Stimulated activated CD8-positive, alpha-beta memory T cell treated with anti-CD3 and anti-CD28 coated beads, Interleukin-4, amount 100 ng/mL, for 1 hour (primary cell): ENCODE data around the gene PRRX1.

ENCODE experiments used
- DNase-seq, 2 donors: peaks; one replicate each; pipeline ENCODE4 v3.0.0-alpha.2; 2020; ENCODE audit warnings: low read depth in 2 of 2, low spot score in 1 of 2

The PRRX1 gene

GRCh38 chr1:170720661-170721060 is 56.7 kb downstream of the PRRX1 start:
- DNase-seq = no peak

GRCh38 chr1:170721621-170722020 is 57.7 kb downstream of the PRRX1 start:
- no peak for DNase-seq

DNA sequence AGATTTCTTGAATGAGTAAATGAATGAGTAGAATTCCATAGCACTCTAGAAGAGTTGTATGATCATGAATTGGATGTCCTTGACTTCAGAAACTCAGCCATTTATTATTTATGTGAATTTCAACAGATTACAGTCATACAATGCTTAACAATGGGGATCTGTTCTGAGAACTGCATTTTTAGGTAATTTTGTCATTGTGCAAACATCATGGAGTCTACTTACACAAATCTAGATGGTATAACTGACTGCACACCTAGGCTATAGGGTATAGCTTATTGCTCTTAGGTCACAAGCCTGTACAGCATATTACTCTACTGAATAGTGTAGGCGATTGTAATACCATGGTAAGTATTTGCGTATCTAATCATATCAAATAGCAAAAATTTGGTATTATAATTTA is 59.6 kb downstream of the PRRX1 start:
- no peak for DNase-seq

DNA sequence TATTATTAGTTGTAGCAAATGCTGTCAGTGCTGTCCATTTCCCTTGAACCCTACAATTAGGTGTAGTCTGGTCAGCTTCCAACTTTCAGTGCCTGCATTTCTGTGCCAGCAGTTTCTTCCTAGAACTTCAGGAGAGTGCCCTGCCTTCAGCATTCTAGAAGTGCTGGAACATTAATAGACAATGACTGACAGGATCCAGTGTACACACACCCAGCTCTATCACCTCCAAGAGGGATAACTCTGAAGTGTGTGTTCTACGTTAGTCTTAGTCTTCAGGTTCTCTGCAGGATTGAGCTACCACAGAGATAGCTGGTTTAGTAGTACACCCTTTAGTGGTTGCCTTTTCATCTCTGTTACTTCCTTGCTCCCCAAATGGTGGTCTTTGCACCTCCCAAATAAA is 61.4 kb downstream of the PRRX1 start:
- DNase-seq = no peak

DNA sequence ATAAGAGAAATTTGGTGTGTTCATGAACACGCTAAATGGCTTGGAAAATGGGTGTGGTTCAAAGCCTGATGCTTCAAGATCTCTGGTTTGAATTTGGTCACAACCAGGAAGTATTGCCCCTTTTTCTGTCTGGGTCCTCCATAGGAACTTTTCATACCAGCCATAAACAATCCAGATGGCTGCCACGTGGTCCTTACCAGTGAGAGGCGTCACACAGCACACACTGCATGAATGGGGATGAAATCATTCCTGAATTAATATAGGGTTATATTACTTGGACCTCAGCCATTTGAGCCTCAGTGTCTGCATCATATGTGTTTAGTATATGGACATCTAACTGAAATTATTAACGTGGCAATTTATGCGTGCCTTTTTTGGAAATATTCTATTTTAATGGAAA is 64.0 kb downstream of the PRRX1 start:
- DNase-seq = no peak

- DNase-seq = no peak
Measured at GRCh38 chr1:170729225-170730002, 65.5 kb downstream of the PRRX1 start.

GRCh38 chr1:170730014-170730413 is 66.1 kb downstream of the PRRX1 start:
- DNase-seq = no peak

- DNase-seq = no peak
Measured at GRCh38 chr1:170730438-170730837, 66.5 kb downstream of the PRRX1 start.

DNA sequence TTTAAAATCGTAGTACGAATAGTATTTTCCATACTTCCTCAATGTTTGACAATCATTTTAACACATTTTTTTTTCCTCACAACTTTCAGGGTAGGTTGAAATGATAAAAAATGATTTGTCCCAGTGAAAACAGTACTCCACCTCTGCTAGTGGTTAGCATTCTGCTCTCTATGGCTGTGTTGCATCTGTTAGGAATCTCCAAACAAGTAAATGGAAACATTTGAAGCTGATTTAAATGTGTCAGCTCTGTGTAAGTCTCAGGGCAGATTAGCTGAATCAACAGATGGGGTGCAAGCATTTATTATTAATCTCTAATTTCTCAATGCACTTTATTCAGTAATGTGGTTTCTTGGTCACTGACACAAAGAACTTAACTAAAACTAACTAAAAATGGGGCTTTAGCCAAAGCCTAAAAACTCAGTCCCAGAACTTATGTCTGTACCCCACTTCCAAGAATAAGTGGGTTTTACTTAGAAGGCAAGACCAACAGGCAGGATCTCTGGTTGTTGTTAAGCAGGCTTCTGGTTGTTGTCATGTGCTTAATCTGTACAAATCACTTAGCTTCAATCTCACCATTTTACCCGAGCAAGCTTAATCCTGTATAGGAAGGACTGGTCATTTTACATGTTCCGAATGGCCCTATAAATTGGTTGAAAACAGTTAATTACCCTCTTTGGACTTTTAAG is 67.8 kb downstream of the PRRX1 start:
- DNase-seq = no peak

DNA sequence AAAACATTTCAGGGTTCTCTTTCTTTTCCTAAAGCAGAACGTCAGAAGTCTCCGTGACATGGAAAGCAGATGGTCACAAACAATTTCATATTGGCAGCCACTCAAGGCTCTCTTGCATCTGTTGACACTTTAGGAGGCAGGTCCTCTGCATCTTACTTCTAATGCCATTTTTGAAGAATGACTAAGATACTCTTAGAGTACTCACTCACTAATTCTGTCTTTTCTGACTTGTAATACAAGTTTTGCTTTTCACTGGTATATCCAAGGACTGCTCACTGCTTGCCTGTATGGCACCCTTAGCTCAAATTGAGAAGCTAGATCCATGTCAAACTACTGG is 68.3 kb downstream of the PRRX1 start:
- no peak for DNase-seq

- no peak for DNase-seq
Measured at GRCh38 chr1:170734412-170735175, 70.7 kb downstream of the PRRX1 start.

DNA sequence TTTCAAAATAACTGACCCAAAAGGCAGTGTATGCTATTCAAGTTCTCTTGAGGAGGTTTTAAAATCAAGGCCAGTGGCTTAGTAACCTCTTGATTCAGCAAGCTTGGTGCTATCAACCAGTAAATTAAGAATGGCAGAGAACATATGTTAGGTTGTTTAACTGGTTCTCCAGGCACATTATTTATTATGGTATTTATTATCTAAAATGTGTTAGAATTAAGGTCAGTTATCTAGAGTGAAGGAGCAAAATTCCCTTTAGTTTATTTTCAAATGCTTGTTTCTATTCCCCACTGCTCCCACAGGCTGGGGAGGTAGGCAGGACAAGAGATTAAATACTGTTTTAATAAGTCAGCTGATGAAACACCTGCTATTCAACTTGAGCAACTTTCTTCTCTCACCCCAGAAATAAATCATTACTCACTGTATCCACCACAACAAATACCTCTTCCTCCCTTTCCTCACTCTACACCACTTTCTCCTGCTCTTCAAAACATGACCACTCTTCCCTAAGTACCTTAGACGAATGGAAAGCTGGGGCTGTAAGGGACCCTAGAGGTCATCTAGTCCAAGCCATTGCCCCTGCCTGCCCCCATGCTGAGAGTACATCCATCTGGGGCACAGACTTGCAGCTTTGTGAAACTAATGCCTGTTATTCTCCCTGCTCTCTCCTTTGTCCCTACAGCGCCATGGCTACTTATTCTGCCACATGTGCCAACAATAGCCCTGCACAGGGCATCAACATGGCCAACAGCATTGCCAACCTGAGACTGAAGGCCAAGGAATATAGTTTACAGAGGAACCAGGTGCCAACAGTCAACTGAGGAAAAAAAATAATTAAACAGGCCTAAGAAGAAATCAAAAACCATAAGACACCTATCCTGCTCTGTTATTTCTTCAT is 71.7 kb downstream of the PRRX1 start:
- DNase-seq = no peak

DNA sequence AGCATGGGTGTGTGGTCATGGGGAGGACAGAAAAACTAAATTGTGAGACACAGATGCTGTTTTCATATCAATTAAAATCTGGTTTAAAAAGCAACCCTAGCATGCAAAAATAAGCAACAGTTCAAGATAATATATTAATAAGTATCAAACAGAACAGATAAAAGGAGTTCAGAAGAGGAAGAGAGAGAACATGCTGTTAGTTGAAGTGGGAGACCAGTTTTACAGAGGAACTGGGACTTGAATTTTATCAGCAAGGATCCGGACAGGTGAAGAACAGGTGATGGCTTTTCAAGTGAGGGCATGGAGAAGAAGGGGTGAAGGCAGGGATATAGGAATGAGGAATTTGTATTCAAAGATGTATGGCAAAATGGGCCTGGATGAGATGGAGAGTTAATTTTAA is 75.9 kb downstream of the PRRX1 start:
- no peak for DNase-seq

DNA sequence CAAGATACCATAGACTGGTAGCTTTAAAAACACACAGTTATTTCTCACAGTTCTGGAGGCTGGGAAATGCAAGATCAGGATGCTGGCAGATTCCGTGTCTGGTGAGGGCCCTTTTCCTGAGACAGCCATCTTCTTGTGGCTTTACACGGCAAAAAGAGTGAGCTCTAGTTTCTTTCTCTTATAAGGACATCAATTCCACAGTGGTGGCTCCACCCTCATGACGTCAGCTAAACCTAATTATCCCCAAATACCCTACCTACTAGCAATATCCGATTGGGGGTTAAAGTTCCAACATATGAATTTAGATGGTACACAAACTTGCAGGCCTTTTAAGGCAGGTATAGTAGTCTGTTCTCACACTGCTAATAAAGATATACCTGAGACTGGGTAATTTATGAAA is 77.7 kb downstream of the PRRX1 start:
- DNase-seq = no peak

DNA sequence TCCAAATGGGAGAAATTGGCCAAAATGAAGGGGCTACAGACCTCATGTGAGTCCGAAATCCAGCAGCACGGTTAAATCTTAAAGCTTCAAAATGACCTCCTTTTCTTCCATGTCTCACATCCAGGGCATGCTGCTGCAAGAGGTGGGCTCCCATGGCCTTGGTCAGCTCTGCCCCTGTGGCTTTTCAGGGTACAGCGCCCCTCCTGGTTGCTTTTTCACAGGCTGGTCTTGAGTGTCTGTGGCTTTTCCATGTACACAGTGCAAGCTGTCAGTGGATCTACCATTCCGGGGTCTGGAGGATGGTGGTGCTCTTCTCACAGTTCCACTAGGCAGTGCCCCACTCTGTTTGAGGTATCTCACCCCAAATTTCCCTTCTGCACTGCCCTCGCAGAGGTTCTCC is 78.7 kb downstream of the PRRX1 start:
- no peak for DNase-seq

DNA sequence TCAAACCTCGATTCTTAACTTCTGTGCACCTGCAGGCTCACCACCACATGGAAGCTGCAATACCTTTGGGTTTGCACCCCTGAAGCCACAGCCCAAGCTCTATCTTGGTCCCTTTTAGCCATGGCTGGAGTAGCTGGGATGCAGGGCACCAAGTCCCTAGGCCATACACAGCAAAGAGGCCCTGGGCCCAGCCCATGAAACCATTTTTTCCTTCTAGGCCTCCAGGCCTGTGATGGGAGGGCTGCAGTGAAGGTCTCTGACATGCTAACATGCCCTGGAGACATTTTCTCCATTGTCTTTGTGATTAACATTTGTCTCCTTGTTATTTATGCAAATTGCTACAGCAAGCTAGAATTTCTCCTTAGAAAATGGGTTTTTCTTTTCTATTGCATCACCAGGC is 79.2 kb downstream of the PRRX1 start:
- DNase-seq = no peak

GRCh38 chr1:170749549-170749948 is 85.6 kb downstream of the PRRX1 start:
- no peak for DNase-seq

DNA sequence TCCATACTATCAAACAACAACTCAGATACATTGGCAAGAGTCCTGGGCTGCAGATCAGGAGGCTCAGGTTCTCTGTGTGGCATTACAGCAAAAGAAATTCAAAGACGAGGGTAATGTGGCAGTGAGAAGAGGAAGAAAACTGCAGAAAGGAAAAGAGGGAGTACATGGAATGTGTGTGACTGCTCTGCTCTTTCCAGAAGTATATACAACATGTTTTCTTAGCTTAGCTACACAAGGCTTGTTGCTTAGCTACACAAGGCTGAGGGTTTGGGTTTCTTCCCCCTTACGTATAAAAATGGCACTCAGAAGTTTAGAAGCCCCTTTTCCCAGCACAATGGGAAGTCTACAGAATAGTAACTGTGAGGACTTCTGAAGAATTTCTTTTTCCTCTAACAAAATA is 86.0 kb downstream of the PRRX1 start:
- DNase-seq = no peak

GRCh38 chr1:170755795-170756194 is 91.9 kb downstream of the PRRX1 start:
- no peak for DNase-seq

- no peak for DNase-seq
Measured at GRCh38 chr1:170758992-170759391, 95.1 kb downstream of the PRRX1 start.

- no peak for DNase-seq
Measured at GRCh38 chr1:170765279-170765678, 101.3 kb downstream of the PRRX1 start.
